GM12878 (cell line): ENCODE data around the gene PERCC1. TPM values are rescaled to one million over a fixed set of nuclear protein-coding genes. Genes with fewer than 3 reads are reported as not detected.

Source experiments
- ATAC-seq: fragments of 200-7000 bp; cut with Tn5 transposase; 3 replicates; pipeline ENCODE4 v1.9.1; 2020; ENCODE audit warnings: mild to moderate bottlenecking, moderate library complexity
- BruUV-seq: library from RNA; stranded (reverse); fragments of 400-500 nt; replicated peaks from 2 replicates; lab custom pipeline; 2021; lab: Mats Ljungman, UMichigan
- CTCF ChIA-PET: fragments of 300-600 bp; sonication (Branson Sonifier 250); formaldehyde crosslinking; extraction: SDS; loops from one replicate; lab custom pipeline; 2021; ENCODE audit warnings: inconsistent platforms; lab: Yijun Ruan, JAX
- POLR2A ChIA-PET: fragments of 350-600 bp; formaldehyde crosslinking; extraction: SDS; loops from one replicate; lab custom pipeline; 2021; ENCODE audit warnings: inconsistent platforms; lab: Charles Lee
- RAD21 ChIA-PET: fragments of 300-600 bp; sonication (Branson Sonifier 250); formaldehyde crosslinking; loops from one replicate; lab custom pipeline; 2023; ENCODE audit warnings: antibody characterized with exemption; ENCODE audit not compliant: unreplicated experiment; lab: Charles Lee
- SMC1A ChIA-PET: fragments of 300-600 bp; sonication (Branson Sonifier 250); formaldehyde crosslinking; loops from one replicate; lab custom pipeline; 2023; ENCODE audit not compliant: unreplicated experiment, uncharacterized antibody; lab: Charles Lee
- DNase-seq: peaks from one replicate; pipeline ENCODE4 v3.0.0-alpha.2; 2011; ENCODE audit warnings: low read depth, low spot score
- FAIRE-seq: peaks from 3 replicates; lab custom pipeline; 2011; peaks lifted over from hg19 to GRCh38; lab: Jason Lieb, UNC
- H2AFZ ChIP-seq: 2 replicates; pipeline ENCODE4 v1.6.0; 2011; ENCODE audit warnings: low read depth, low read length, control low read depth; ENCODE audit not compliant: control insufficient read depth
- H3K27ac ChIP-seq: 2 replicates; pipeline ENCODE4 v1.5.1; 2011; ENCODE audit warnings: control low read depth; ENCODE audit not compliant: control insufficient read depth, insufficient read depth
- H3K27me3 ChIP-seq, 2 experiments: replicated peaks in 1 of 2; 2 replicates each; pipeline versions ENCODE4 v1.6.0 to v1.6.1; 2011; ENCODE audit warnings: low read length in 1 of 2; ENCODE audit not compliant: control insufficient read depth in 2 of 2, insufficient read depth in 2 of 2
- H3K36me3 ChIP-seq, 2 experiments: 2 replicates each; pipeline ENCODE4 v1.5.1; 2011; ENCODE audit warnings: low read length in 1 of 2; ENCODE audit not compliant: control insufficient read depth in 2 of 2, insufficient read depth in 2 of 2
- H3K4me1 ChIP-seq: 2 replicates; pipeline ENCODE4 v1.6.1; 2011; ENCODE audit warnings: mild to moderate bottlenecking, low read length, moderate library complexity, mixed read lengths; ENCODE audit not compliant: control insufficient read depth, insufficient read depth
- H3K4me2 ChIP-seq: 2 replicates; pipeline ENCODE4 v1.6.0; 2011; ENCODE audit warnings: control low read depth; ENCODE audit not compliant: control insufficient read depth, insufficient read depth
- H3K4me3 ChIP-seq: fragments of 200-600 bp; sonication (generic); 2 replicates; pipeline ENCODE4 v1.5.1; 2016
- H3K79me2 ChIP-seq: 2 replicates; pipeline ENCODE4 v1.6.0; 2011; ENCODE audit warnings: low read length; ENCODE audit not compliant: control insufficient read depth, insufficient read depth
- H3K9ac ChIP-seq: 2 replicates; pipeline ENCODE4 v1.8.0; 2011; ENCODE audit warnings: low read length, control low read depth, mixed read lengths; ENCODE audit not compliant: control insufficient read depth, insufficient read depth
- H3K9me3 ChIP-seq: replicated peaks from 3 replicates; pipeline ENCODE4 v1.5.1; 2011; ENCODE audit warnings: mild to moderate bottlenecking, low read length; ENCODE audit not compliant: control insufficient read depth, insufficient read depth
- H4K20me1 ChIP-seq: 2 replicates; pipeline ENCODE4 v1.6.0; 2011; ENCODE audit not compliant: control insufficient read depth, insufficient read depth
- HDGF ChIP-seq: fragments of 450-650 bp; IDR thresholded peaks from 2 replicates; pipeline ENCODE4 v1.6.1; 2016; ENCODE audit warnings: antibody characterized with exemption
- IKZF1 ChIP-seq: fragments of 450-650 bp; conservative IDR thresholded peaks from 2 replicates; pipeline ENCODE4 v1.6.1; 2017; ENCODE audit warnings: antibody characterized with exemption, mild to moderate bottlenecking
- IRF4 ChIP-seq: IDR thresholded peaks from 2 replicates; pipeline ENCODE4 v1.6.1; 2011; ENCODE audit warnings: low read depth, low read length
- JUND ChIP-seq: IDR thresholded peaks from 2 replicates; pipeline ENCODE4 v1.6.1; 2012; ENCODE audit warnings: low read depth, mild to moderate bottlenecking, low read length, improper control_type of control experiment, moderate library complexity
- MEF2A ChIP-seq: IDR thresholded peaks from 2 replicates; pipeline ENCODE4 v1.6.1; 2011; ENCODE audit warnings: low read depth, mild to moderate bottlenecking, low read length, moderate library complexity; ENCODE audit not compliant: insufficient read depth
- NFYA ChIP-seq: IDR thresholded peaks from 2 replicates; pipeline ENCODE4 v1.6.1; 2011; ENCODE audit warnings: low read depth, mild to moderate bottlenecking, low read length, improper control_type of control experiment, borderline replicate concordance
- NFYB ChIP-seq: IDR thresholded peaks from 2 replicates; pipeline ENCODE4 v1.6.1; 2011; ENCODE audit warnings: low read depth, mild to moderate bottlenecking, low read length, improper control_type of control experiment, moderate library complexity; ENCODE audit not compliant: insufficient read depth
- NR2F1 ChIP-seq: fragments of 450-650 bp; conservative IDR thresholded peaks from 2 replicates; pipeline ENCODE4 v1.6.1; 2017; ENCODE audit warnings: mild to moderate bottlenecking
- PAX5 ChIP-seq: IDR thresholded peaks from 2 replicates; pipeline ENCODE4 v1.6.1; 2011; ENCODE audit warnings: low read depth, low read length, borderline replicate concordance
- POLR2AphosphoS5 ChIP-seq: IDR thresholded peaks from 2 replicates; pipeline ENCODE4 v1.6.1; 2011; ENCODE audit warnings: mild to moderate bottlenecking, low read length, inconsistent platforms
- RELA ChIP-seq: fragments of 450-650 bp; IDR thresholded peaks from 2 replicates; pipeline ENCODE4 v1.8.0; 2014; ENCODE audit warnings: borderline replicate concordance; ENCODE audit not compliant: partially characterized antibody
- SREBF1 ChIP-seq: IDR thresholded peaks from 2 replicates; pipeline ENCODE4 v1.6.1; 2012; ENCODE audit warnings: mild to moderate bottlenecking, low read length
- SUPT20H ChIP-seq: IDR thresholded peaks from 2 replicates; pipeline ENCODE4 v1.6.1; 2011; ENCODE audit warnings: low read depth, mild to moderate bottlenecking, low read length, moderate library complexity, borderline replicate concordance; ENCODE audit not compliant: control insufficient read depth
- SUZ12 ChIP-seq: fragments of 200-600 bp; sonication (generic); IDR thresholded peaks from one replicate; pipeline ENCODE4 v1.6.1; 2018; ENCODE audit warnings: antibody characterized with exemption, mild to moderate bottlenecking; ENCODE audit not compliant: unreplicated experiment
- TCF12 ChIP-seq: IDR thresholded peaks from 2 replicates; pipeline ENCODE4 v1.6.1; 2011; ENCODE audit warnings: low read depth, mild to moderate bottlenecking, low read length
- YY1 ChIP-seq: IDR thresholded peaks from 2 replicates; pipeline ENCODE4 v1.6.1; 2011; ENCODE audit warnings: low read depth, mild to moderate bottlenecking, low read length
- ZNF274 ChIP-seq: IDR thresholded peaks from one replicate; pipeline ENCODE4 v1.8.0; 2011; ENCODE audit not compliant: insufficient read length, insufficient read depth
- WGBS: methylation state at CpG from one replicate; pipeline ENCODE4 v1.1.6; 2016; ENCODE audit warnings: low lambda C conversion rate; ENCODE audit not compliant: insufficient replicate concordance, insufficient coverage; ENCODE audit errors: missing lambda C conversion rate; 5-methylcytosine and 5-hydroxymethylcytosine counted together
- in situ Hi-C: fragments of 300-500 bp; cut with MboI; formaldehyde crosslinking; loops from 9 replicates; pipeline ENCODE4 v1.14.3; 2018; ENCODE audit warnings: mixed read lengths
- intact Hi-C: fragments of 100-400 bp; cut with micrococcal nuclease; formaldehyde crosslinking; loops from one replicate; pipeline ENCODE4 v1.14.2; 2022; ENCODE audit not compliant: unreplicated experiment
- polyA plus RNA-seq, 11 experiments: library from polyadenylated mRNA; depleted of rRNA in 4 of 11; unstranded in 6 of 11; stranded (reverse) in 5 of 11; fragments of >200 nt; fragmentation: Nextera tagmentation in 4 of 11; fragmentation: Illumina TruSeq in 1 of 11; extraction: Ambion mirVana in 4 of 11; extraction: Trizol in 1 of 11; gene quantifications; 1 replicate in 1 of 11; 2 replicates in 10 of 11; pipeline versions ENCODE4 v1.2.1 to v1.2.3, GENCODE V29; 2011 to 2016; ENCODE audit warnings: inconsistent platforms in 2 of 11, missing spikeins in 2 of 11, low read depth in 1 of 11
- total RNA-seq, 4 experiments: library from RNA; depleted of rRNA in 3 of 4; stranded (reverse); fragments of >200 nt in 3 of 4; fragmentation: Illumina TruSeq in 1 of 4; extraction: Trizol in 1 of 4; gene quantifications; 2 replicates each; pipeline versions ENCODE4 v1.2.1 to v1.2.3, GENCODE V29; 2013 to 2021
- TF ChIP-seq, protein P1 (sequence below): fragments of 450-650 bp; IDR thresholded peaks from 2 replicates; pipeline ENCODE4 v1.6.1; 2016; ENCODE audit warnings: mild to moderate bottlenecking
- TF ChIP-seq, protein P2 (sequence below): fragments of 450-650 bp; formaldehyde crosslinking; IDR thresholded peaks from 2 replicates; pipeline ENCODE4 v1.4.0; 2020; ENCODE audit warnings: mild to moderate bottlenecking, moderate library complexity
- TF ChIP-seq, protein P3 (sequence below): fragments of 450-650 bp; IDR thresholded peaks from 2 replicates; pipeline ENCODE4 v1.6.1; 2018; ENCODE audit warnings: borderline replicate concordance, mild to moderate bottlenecking; ENCODE audit not compliant: partially characterized antibody

The PERCC1 gene
- total and polyA plus RNA-seq, 10 of the 15 experiments (the other 5 are each of a cell fraction or from before 2014, with no cell fraction given): not detected

DNA sequence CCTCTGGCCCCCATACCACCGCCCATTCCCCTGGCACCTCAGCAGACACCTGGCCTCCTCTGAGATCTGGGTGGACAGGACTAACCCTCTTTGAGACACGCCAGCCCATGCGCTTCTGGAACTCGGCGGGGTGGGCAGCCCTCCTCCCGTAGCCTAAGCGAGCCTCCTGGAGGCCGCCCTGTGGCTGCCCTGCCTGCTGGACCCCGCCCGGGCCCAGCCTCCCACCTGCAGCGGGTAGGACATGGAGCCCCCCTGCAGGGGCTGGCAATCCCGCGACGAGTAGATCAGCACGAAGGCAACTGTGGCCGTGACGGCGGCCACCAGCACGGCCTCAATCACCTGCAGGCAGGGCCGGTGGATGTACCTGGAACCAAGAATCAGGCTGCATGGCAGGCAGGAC, 21.7 kb downstream of the PERCC1 start:
- no peaks in the 10 kb centered on the region for H4K20me1 ChIP-seq

More for the DNA sequence above, 21.7 kb downstream of the PERCC1 start:
- ChIA-PET SMC1A (no interaction called here), RAD21 (no interaction called here), CTCF (no interaction called here), POLR2A (no interaction called here)
- Histone ChIP-seq H3K4me3 (no peak overlapping the region), H2AFZ (no peak overlapping the region), H3K9ac (no peak overlapping the region), H3K27me3 (no peaks in the 10 kb centered on the region), H3K9me3 (no peaks in the 10 kb centered on the region), H3K4me2 (no peak overlapping the region), H3K27ac (no peak overlapping the region), H3K4me1 (no peaks in the 10 kb centered on the region), H3K79me2 (no peaks in the 10 kb centered on the region), H3K36me3 (no peaks in the 10 kb centered on the region; a peak in 3 of 4 replicates)
- no peak for TF ChIP-seq PAX5
- TF ChIP-seq, protein P1, sequence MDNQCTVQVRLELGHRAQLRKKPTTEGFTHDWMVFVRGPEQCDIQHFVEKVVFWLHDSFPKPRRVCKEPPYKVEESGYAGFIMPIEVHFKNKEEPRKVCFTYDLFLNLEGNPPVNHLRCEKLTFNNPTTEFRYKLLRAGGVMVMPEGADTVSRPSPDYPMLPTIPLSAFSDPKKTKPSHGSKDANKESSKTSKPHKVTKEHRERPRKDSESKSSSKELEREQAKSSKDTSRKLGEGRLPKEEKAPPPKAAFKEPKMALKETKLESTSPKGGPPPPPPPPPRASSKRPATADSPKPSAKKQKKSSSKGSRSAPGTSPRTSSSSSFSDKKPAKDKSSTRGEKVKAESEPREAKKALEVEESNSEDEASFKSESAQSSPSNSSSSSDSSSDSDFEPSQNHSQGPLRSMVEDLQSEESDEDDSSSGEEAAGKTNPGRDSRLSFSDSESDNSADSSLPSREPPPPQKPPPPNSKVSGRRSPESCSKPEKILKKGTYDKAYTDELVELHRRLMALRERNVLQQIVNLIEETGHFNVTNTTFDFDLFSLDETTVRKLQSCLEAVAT: no peak
- TF ChIP-seq POLR2AphosphoS5: no peak
- TF ChIP-seq YY1: no peak
- no peak for TF ChIP-seq NFYB
- TF ChIP-seq, protein P2, sequence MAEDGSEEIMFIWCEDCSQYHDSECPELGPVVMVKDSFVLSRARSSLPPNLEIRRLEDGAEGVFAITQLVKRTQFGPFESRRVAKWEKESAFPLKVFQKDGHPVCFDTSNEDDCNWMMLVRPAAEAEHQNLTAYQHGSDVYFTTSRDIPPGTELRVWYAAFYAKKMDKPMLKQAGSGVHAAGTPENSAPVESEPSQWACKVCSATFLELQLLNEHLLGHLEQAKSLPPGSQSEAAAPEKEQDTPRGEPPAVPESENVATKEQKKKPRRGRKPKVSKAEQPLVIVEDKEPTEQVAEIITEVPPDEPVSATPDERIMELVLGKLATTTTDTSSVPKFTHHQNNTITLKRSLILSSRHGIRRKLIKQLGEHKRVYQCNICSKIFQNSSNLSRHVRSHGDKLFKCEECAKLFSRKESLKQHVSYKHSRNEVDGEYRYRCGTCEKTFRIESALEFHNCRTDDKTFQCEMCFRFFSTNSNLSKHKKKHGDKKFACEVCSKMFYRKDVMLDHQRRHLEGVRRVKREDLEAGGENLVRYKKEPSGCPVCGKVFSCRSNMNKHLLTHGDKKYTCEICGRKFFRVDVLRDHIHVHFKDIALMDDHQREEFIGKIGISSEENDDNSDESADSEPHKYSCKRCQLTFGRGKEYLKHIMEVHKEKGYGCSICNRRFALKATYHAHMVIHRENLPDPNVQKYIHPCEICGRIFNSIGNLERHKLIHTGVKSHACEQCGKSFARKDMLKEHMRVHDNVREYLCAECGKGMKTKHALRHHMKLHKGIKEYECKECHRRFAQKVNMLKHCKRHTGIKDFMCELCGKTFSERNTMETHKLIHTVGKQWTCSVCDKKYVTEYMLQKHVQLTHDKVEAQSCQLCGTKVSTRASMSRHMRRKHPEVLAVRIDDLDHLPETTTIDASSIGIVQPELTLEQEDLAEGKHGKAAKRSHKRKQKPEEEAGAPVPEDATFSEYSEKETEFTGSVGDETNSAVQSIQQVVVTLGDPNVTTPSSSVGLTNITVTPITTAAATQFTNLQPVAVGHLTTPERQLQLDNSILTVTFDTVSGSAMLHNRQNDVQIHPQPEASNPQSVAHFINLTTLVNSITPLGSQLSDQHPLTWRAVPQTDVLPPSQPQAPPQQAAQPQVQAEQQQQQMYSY: no peak
- no peak for TF ChIP-seq ZNF274
- TF ChIP-seq IRF4: no peak
- TF ChIP-seq JUND: no peak
- no peak for TF ChIP-seq NFYA
- TF ChIP-seq, protein P3, sequence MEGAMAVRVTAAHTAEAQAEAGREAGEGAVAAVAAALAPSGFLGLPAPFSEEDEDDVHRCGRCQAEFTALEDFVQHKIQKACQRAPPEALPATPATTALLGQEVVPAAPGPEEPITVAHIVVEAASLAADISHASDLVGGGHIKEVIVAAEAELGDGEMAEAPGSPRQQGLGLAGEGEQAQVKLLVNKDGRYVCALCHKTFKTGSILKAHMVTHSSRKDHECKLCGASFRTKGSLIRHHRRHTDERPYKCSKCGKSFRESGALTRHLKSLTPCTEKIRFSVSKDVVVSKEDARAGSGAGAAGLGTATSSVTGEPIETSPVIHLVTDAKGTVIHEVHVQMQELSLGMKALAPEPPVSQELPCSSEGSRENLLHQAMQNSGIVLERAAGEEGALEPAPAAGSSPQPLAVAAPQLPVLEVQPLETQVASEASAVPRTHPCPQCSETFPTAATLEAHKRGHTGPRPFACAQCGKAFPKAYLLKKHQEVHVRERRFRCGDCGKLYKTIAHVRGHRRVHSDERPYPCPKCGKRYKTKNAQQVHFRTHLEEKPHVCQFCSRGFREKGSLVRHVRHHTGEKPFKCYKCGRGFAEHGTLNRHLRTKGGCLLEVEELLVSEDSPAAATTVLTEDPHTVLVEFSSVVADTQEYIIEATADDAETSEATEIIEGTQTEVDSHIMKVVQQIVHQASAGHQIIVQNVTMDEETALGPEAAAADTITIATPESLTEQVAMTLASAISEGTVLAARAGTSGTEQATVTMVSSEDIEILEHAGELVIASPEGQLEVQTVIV: no peak
- TF ChIP-seq SREBF1: no peak
- no peak for TF ChIP-seq MEF2A
- TF ChIP-seq IKZF1: no peak
- TF ChIP-seq HDGF: no peak
- no peak for TF ChIP-seq SUPT20H
- TF ChIP-seq SUZ12: no peak
- no peak for TF ChIP-seq TCF12
- TF ChIP-seq RELA: no peak
- no peak for TF ChIP-seq NR2F1
- BruUV-seq: no TSS peak
- DNase-seq: no peak
- no peak for FAIRE-seq
- in situ Hi-C loops: no loop called here
- intact Hi-C loops: no loop called here
- WGBS: 89% methylated on average over 13 of the region's 20 CpGs
- no peak for ATAC-seq
